Measurements from ENCODE around the gene CYFIP2. TPM values are rescaled to one million over a fixed set of nuclear protein-coding genes. Genes with fewer than 3 reads are reported as not detected.

The CYFIP2 gene
- total and polyA plus RNA-seq, 2 of the 13 experiments (the other 11 are each of a cell fraction or from before 2014, with no cell fraction given): 22.6 to 30.3 TPM

- no peak for DNase-seq (ENCODE audit: low spot score)
- intact Hi-C loops (cut with micrococcal nuclease; ENCODE audit: unreplicated experiment) (no loop called here), in situ Hi-C loops (cut with HindIII; ENCODE audit: extremely low pct_ligation_motif_present, low pct_unique_long_range_greater_than_20kb) (no loop called here)
- CTCF ChIA-PET (ENCODE audit: low intra/inter-chr PET ratio, low total read pairs): no interaction called here
- TF ChIP-seq ZNF205 (CRISPR knock-in tag; IDR thresholded peaks at IDR 0.05) (no peak), SIX4 (CRISPR knock-in tag; IDR thresholded peaks at IDR 0.05) (no peak), ZNF276 (CRISPR knock-in tag; IDR thresholded peaks at IDR 0.05; ENCODE audit: low read depth) (no peak), ZSCAN9 (CRISPR knock-in tag; IDR thresholded peaks at IDR 0.05; ENCODE audit: borderline replicate concordance) (no peak), SP5 (CRISPR knock-in tag; IDR thresholded peaks at IDR 0.05; ENCODE audit: borderline replicate concordance, low read depth) (no peak), ZNF234 (CRISPR knock-in tag; conservative IDR thresholded peaks at IDR 0.05) (no peak), ZNF382 (CRISPR knock-in tag; IDR thresholded peaks at IDR 0.05; ENCODE audit: borderline replicate concordance) (no peak), AGO2 (optimal IDR thresholded peaks at IDR 0.05; ENCODE audit: low read depth, low read length) (no peak), ZSCAN21 (CRISPR knock-in tag; IDR thresholded peaks at IDR 0.05; ENCODE audit: borderline replicate concordance) (no peak), NBN (conservative IDR thresholded peaks at IDR 0.05) (no peak), THAP11 (CRISPR knock-in tag; IDR thresholded peaks at IDR 0.05) (no peak), ZNF768 (CRISPR knock-in tag; IDR thresholded peaks at IDR 0.05) (no peak)
- Histone ChIP-seq H3K4me3 (replicated peaks in 1 of 3; ENCODE audit: insufficient read depth in 1 of 3, low read depth in 2 of 3, low read length in 3 of 3) (no peak overlapping the region), H3K79me2 (ENCODE audit: insufficient read depth, low read length) (no peaks in the 10 kb centered on the region), H3K27me3 (ENCODE audit: control insufficient read depth in 1 of 2, insufficient read depth in 2 of 2, low read length in 2 of 2) (0 out of 5 replicates have a peak, but pooled peaks cover 0 to 1% of the 10 kb centered on the region in 2 experiments), H3K4me2 (ENCODE audit: low read depth, low read length) (no peak overlapping the region), H3K9me3 (ENCODE audit: low read length) (no peaks in the 10 kb centered on the region), H3K4me1 (ENCODE audit: insufficient read depth, low read length) (no peaks in the 10 kb centered on the region), H2AFZ (ENCODE audit: low read length) (no peak overlapping the region), H3K9ac (ENCODE audit: insufficient read depth, low read depth, low read length) (no peak overlapping the region), H3K27ac (ENCODE audit: extremely low read length, insufficient read depth, low read length) (no peak overlapping the region), H4K20me1 (ENCODE audit: insufficient read depth, low read length) (no peaks in the 10 kb centered on the region), H3K36me3 (replicated peaks in 1 of 2; ENCODE audit: control insufficient read depth in 1 of 2, insufficient read depth in 2 of 2, low read length in 2 of 2) (no peaks in the 10 kb centered on the region)
- POLR2A ChIA-PET: no interaction called here
- no TSS peak for BruUV-seq (replicated peaks)
- ATAC-seq: no peak
- 19% methylated on average over 5 of the region's 5 CpGs for WGBS (ENCODE audit: low lambda C conversion rate)
- FAIRE-seq: no peak
Observed at GRCh38 chr5:157217289-157218024, 48.5 kb upstream of the CYFIP2 start.
